Suprapubic skin (tissue), 4 donors: ENCODE results near the gene BTNL3. TPM values are rescaled to one million over a fixed set of nuclear protein-coding genes. Genes with fewer than 3 reads are reported as not detected.

Source experiments
- DNase-seq, 2 donors: peaks; one replicate each; pipeline ENCODE4 v3.0.0-alpha.2; 2019; ENCODE audit warnings: low spot score in 2 of 2
- H3K27ac ChIP-seq: fragments of 200-600 bp; sonication (generic); one replicate; pipeline ENCODE4 v1.5.1; 2019
- H3K27me3 ChIP-seq: fragments of 200-600 bp; sonication (generic); one replicate; pipeline ENCODE4 v1.5.1; 2019
- H3K36me3 ChIP-seq: fragments of 200-600 bp; sonication (generic); one replicate; pipeline ENCODE4 v1.5.1; 2019
- H3K4me1 ChIP-seq: fragments of 200-600 bp; sonication (generic); one replicate; pipeline ENCODE4 v1.5.1; 2019
- H3K4me3 ChIP-seq: fragments of 200-600 bp; sonication (generic); one replicate; pipeline ENCODE4 v1.5.1; 2019; ENCODE audit warnings: mild to moderate bottlenecking
- H3K9me3 ChIP-seq: fragments of 200-600 bp; sonication (generic); one replicate; pipeline ENCODE4 v1.5.1; 2019
- CTCF ChIP-seq, 2 donors: fragments of 200-600 bp in 1 of 2; fragments of 450-650 bp in 1 of 2; sonication (generic) in 1 of 2; IDR thresholded peaks; one replicate each; pipeline ENCODE4 v1.5.1; 2016 to 2019; ENCODE audit warnings: antibody characterized with exemption in 2 of 2, mild to moderate bottlenecking in 1 of 2, moderate library complexity in 1 of 2
- EP300 ChIP-seq: sonication (generic); formaldehyde crosslinking; IDR thresholded peaks from one replicate; pipeline ENCODE4 v1.6.1; 2017; ENCODE audit warnings: antibody characterized with exemption
- POLR2A ChIP-seq, 2 donors: fragments of 450-650 bp; IDR thresholded peaks; one replicate each; pipeline ENCODE4 v1.6.1; 2017; ENCODE audit warnings: antibody characterized with exemption in 2 of 2, mild to moderate bottlenecking in 2 of 2, moderate library complexity in 2 of 2
- POLR2AphosphoS5 ChIP-seq, 3 donors: sonication (generic); formaldehyde crosslinking; IDR thresholded peaks; one replicate each; pipeline ENCODE4 v1.6.1; 2017; ENCODE audit warnings: antibody characterized with exemption in 3 of 3
- WGBS: methylation state at CpG from one replicate; pipeline ENCODE4 v1.1.5; 2018; 5-methylcytosine and 5-hydroxymethylcytosine counted together
- total RNA-seq, 4 donors: library from RNA; depleted of rRNA; stranded (reverse); fragments of >200 nt; gene quantifications; one replicate each; pipeline ENCODE4 v1.1.0, GENCODE V29; 2016

Gene BTNL3
- total RNA-seq, 4 donors from 2014 or later = not detected

DNA sequence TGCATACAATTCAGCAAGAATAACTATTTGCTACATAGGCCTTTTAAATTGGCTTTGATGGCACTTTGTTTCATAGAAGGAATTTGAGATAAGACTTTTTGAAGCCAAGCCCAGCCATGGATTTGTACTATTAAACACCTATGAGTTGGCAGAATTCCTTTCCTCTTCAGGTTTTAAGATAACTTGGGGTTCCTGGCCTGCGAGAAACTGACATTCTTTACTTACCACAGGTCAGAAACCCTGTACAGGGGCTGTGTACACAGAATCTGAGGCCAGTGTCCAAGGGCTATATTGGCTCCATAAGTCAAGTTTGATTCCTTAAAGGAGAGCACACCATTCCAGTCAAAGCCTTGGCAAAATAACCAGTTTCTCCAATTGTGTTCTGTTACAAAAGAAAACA lies 10.8 kb upstream of the BTNL3 start:
- 52% methylated on average over 1 of the region's 1 CpG for WGBS
- no peak for TF ChIP-seq EP300
- TF ChIP-seq CTCF (IDR thresholded peaks at IDR 0.05) = no peak
- TF ChIP-seq POLR2A (IDR thresholded peaks at IDR 0.05) = no peak
- TF ChIP-seq POLR2AphosphoS5 (IDR thresholded peaks at IDR 0.05) = no peak
- no peak for DNase-seq
- H3K36me3 ChIP-seq = no peaks in the 10 kb centered on the region
- no peaks in the 10 kb centered on the region for H3K9me3 ChIP-seq
- no peaks in the 10 kb centered on the region for H3K27me3 ChIP-seq
- H3K4me1 ChIP-seq = no peaks in the 10 kb centered on the region
- H3K27ac ChIP-seq = no peak overlapping the region
- no peak overlapping the region for H3K4me3 ChIP-seq

GRCh38 chr5:180982008-180982741 lies 6.5 kb upstream of the BTNL3 start:
- Histone ChIP-seq H3K27ac (no peak overlapping the region), H3K9me3 (no peaks in the 10 kb centered on the region), H3K27me3 (no peaks in the 10 kb centered on the region), H3K4me1 (no peaks in the 10 kb centered on the region), H3K36me3 (no peaks in the 10 kb centered on the region), H3K4me3 (no peak overlapping the region)
- 70% methylated on average over 23 of the region's 23 CpGs for WGBS
- TF ChIP-seq POLR2A (IDR thresholded peaks at IDR 0.05) = no peak
- DNase-seq = no peak

DNA sequence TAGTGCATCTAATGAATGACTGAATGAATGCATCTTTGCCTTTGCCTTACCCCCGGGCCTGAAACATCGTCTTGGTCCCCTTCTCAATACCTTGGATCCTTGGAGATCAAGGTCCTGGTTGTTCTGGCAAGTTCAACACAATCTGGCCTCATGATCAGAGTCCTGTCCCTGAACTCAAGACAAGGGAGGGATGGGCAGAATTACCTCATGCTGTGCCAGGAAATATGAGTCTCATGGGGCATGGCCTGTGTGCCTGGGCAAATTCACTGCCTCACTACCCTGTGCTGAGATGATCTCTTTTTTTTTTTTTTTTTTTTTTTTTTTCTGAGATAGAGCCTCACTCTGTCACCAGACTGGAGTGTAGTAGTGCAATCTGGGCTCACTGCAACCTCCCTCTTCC lies 630 bp upstream of the BTNL3 start:
- DNase-seq = no peak

DNA sequence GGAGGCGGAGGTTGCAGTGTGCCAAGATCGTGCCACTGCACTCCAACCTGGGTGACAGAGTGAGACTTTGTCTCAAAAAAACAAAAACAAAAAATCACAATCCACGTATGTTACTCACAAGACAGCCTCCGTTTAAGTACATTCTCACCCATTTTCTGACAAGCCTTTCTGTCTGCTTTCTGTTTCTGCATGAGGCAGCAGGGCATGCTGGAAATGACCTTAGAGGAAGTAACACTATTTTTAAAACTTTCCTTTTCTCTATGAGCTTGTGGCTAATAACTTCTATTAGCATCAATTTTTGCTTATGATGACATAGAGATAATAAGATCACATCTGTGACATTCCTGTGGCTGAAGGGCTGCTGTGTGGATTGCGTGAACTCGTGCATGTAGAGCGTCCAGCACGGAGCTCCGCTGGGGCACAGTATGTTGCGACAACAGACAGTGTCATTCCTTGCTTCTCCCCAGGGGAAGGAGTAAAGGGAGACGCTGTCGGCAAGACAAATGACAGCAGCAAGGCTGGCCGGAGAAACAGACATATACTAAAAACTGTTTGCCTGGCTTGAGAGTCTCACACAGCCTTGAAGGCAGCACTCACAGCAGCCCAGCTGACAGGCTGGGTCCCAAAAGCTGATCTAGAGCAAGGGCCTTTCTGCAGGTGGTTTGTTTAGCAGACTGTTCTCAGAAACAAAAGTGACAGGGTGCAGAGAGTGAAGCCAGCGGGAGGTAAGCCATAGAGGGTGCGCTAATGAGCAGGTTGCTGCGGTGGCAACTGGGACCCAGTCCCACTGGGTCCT lies 1.6 kb downstream of the BTNL3 start:
- WGBS = 62% methylated on average over 16 of the region's 16 CpGs
- DNase-seq = no peak
- H3K27me3 ChIP-seq = no peaks in the 10 kb centered on the region
- TF ChIP-seq POLR2AphosphoS5 (IDR thresholded peaks at IDR 0.05) = no peak
- TF ChIP-seq CTCF (IDR thresholded peaks at IDR 0.05) = no peak
- TF ChIP-seq POLR2A (IDR thresholded peaks at IDR 0.05) = no peak
- TF ChIP-seq EP300 = no peak
- no peaks in the 10 kb centered on the region for H3K36me3 ChIP-seq
- H3K27ac ChIP-seq = no peak overlapping the region
- H3K4me1 ChIP-seq = no peaks in the 10 kb centered on the region
- H3K9me3 ChIP-seq = no peaks in the 10 kb centered on the region
- no peak overlapping the region for H3K4me3 ChIP-seq

More for the DNA sequence above, 630 bp upstream of the BTNL3 start:
- no peak overlapping the region for H3K4me3 ChIP-seq
- no peak overlapping the region for H3K27ac ChIP-seq
- no peak for TF ChIP-seq POLR2A (IDR thresholded peaks at IDR 0.05)
- no peak for TF ChIP-seq EP300
- no peak for TF ChIP-seq CTCF (IDR thresholded peaks at IDR 0.05)
- TF ChIP-seq POLR2AphosphoS5 (IDR thresholded peaks at IDR 0.05) = no peak
- 83% methylated on average over 2 of the region's 2 CpGs for WGBS
- no peaks in the 10 kb centered on the region for H3K9me3 ChIP-seq
- H3K36me3 ChIP-seq = no peaks in the 10 kb centered on the region
- no peaks in the 10 kb centered on the region for H3K4me1 ChIP-seq
- no peaks in the 10 kb centered on the region for H3K27me3 ChIP-seq

DNA sequence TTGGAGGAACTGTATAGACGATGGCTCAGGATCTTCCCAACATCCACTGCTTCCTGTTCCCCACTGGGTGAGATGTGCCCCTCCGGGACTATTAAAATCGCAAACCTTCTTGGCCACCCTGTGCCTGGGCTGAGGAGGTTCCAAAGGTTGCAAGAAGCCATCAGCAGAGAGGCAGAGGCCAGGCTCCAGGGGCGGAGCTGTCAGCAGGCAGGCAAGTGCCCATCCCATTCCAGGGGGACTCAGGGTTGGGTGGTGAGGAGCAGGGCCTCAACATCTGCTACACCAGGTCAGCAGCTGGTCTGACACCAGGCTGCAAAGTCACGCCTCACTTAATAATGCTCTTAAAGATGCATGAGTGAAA lies 2.2 kb downstream of the BTNL3 start:
- no peak overlapping the region for H3K27ac ChIP-seq
- H3K4me1 ChIP-seq = no peaks in the 10 kb centered on the region
- H3K36me3 ChIP-seq = no peaks in the 10 kb centered on the region
- H3K4me3 ChIP-seq = no peak overlapping the region
- 89% methylated on average over 5 of the region's 5 CpGs for WGBS
- no peaks in the 10 kb centered on the region for H3K27me3 ChIP-seq
- H3K9me3 ChIP-seq = no peaks in the 10 kb centered on the region
- DNase-seq = no peak
- TF ChIP-seq POLR2AphosphoS5 (IDR thresholded peaks at IDR 0.05) (no peak), CTCF (IDR thresholded peaks at IDR 0.05) (no peak), EP300 (no peak), POLR2A (IDR thresholded peaks at IDR 0.05) (no peak)
